SU-DHL-6 (cell line): ENCODE results near the gene BBLN.

ENCODE experiments used
- H2AFZ ChIP-seq: fragments of 200-600 bp; sonication (generic); 2 replicates; pipeline ENCODE4 v1.6.1; 2014; ENCODE audit warnings: low read depth, mild to moderate bottlenecking, moderate library complexity, mixed read lengths, antibody characterized with exemption, low read length; ENCODE audit not compliant: severe bottlenecking
- H3F3A ChIP-seq: fragments of 200-600 bp; shearing (Covaris generic); 2 replicates; pipeline ENCODE4 v1.6.0; 2016; ENCODE audit warnings: antibody characterized with exemption, mild to moderate bottlenecking; ENCODE audit not compliant: insufficient read depth
- H3K27ac ChIP-seq: fragments of 200-600 bp; sonication (generic); 2 replicates; pipeline ENCODE4 v1.5.1; 2016; ENCODE audit warnings: low read depth, mild to moderate bottlenecking, low read length, moderate library complexity, mixed read lengths
- H3K27me3 ChIP-seq: fragments of 200-600 bp; sonication (generic), shearing (Covaris generic); 2 replicates; pipeline ENCODE4 v1.6.0; 2014; ENCODE audit warnings: mild to moderate bottlenecking, low read length
- H3K36me3 ChIP-seq: fragments of 200-600 bp; sonication (generic); 2 replicates; pipeline ENCODE4 v1.6.1; 2014; ENCODE audit warnings: mild to moderate bottlenecking, low read length, mixed read lengths
- H3K4me2 ChIP-seq: fragments of 300-600, 200-600 bp; shearing (Covaris generic), sonication (generic); 2 replicates; pipeline ENCODE4 v1.6.0; 2014; ENCODE audit warnings: low read length, low read depth, mild to moderate bottlenecking; ENCODE audit not compliant: poor library complexity, severe bottlenecking
- H3K4me3 ChIP-seq: fragments of 200-600 bp; sonication (generic); 2 replicates; pipeline ENCODE4 v1.5.1; 2014; ENCODE audit warnings: antibody characterized with exemption, low read length, mild to moderate bottlenecking, mixed read lengths; ENCODE audit not compliant: insufficient read depth, poor library complexity, severe bottlenecking
- H3K79me2 ChIP-seq: fragments of 200-600 bp; sonication (generic); 2 replicates; pipeline ENCODE4 v1.6.1; 2014; ENCODE audit warnings: mild to moderate bottlenecking, low read length, moderate library complexity; ENCODE audit not compliant: insufficient read depth
- H3K9ac ChIP-seq: fragments of 200-600 bp; sonication (generic); 2 replicates; pipeline ENCODE4 v1.7.0; 2014; ENCODE audit warnings: mild to moderate bottlenecking, low read length
- H3K9me2 ChIP-seq: fragments of 200-600 bp; sonication (generic); replicated peaks from 2 replicates; pipeline ENCODE4 v1.6.1; 2014; ENCODE audit warnings: low read length; ENCODE audit not compliant: insufficient read depth
- H3K9me3 ChIP-seq: fragments of 200-600 bp; sonication (generic); 2 replicates; pipeline ENCODE4 v1.6.1; 2014; ENCODE audit warnings: low read length, mixed read lengths; ENCODE audit not compliant: insufficient read depth
- H4K20me1 ChIP-seq: fragments of 200-600 bp; sonication (generic); 2 replicates; pipeline ENCODE4 v1.6.1; 2014; ENCODE audit warnings: low read depth, mild to moderate bottlenecking, antibody characterized with exemption, low read length, moderate library complexity, mixed read lengths
- CTCF ChIP-seq: fragments of 200-600 bp; sonication (generic); IDR thresholded peaks from one replicate; pipeline ENCODE4 v1.5.1; 2017; ENCODE audit warnings: antibody characterized with exemption, mild to moderate bottlenecking, low read length, moderate library complexity; ENCODE audit not compliant: insufficient read depth, poor library complexity, severe bottlenecking
- EZH2phosphoT487 ChIP-seq: fragments of 200-600 bp; sonication (generic), shearing (Covaris generic); conservative IDR thresholded peaks from 2 replicates; pipeline ENCODE4 v1.6.1; 2018; ENCODE audit warnings: mild to moderate bottlenecking, antibody characterized with exemption, low read length, moderate library complexity, mixed read lengths

The BBLN gene

GRCh38 chr9:128120061-128120740 lies 39.9 kb upstream of the BBLN start:
- Histone ChIP-seq H4K20me1 (no peaks in the 10 kb centered on the region), H3K27me3 (no peaks in the 10 kb centered on the region), H3K36me3 (no peaks in the 10 kb centered on the region), H3K9me3 (no peaks in the 10 kb centered on the region), H2AFZ (no peak overlapping the region), H3K79me2 (no peaks in the 10 kb centered on the region), H3K9ac (no peak overlapping the region), H3K4me2 (no peak overlapping the region), H3F3A (no peaks in the 10 kb centered on the region), H3K4me3 (no peak overlapping the region), H3K9me2 (no peaks in the 10 kb centered on the region), H3K27ac (no peak overlapping the region)
- TF ChIP-seq CTCF = no peak
- TF ChIP-seq EZH2phosphoT487 = no peak

GRCh38 chr9:128120741-128121465 lies 39.2 kb upstream of the BBLN start:
- H2AFZ ChIP-seq = no peak overlapping the region
- H3F3A ChIP-seq = no peaks in the 10 kb centered on the region
- H3K36me3 ChIP-seq = no peaks in the 10 kb centered on the region
- H3K9ac ChIP-seq = no peak overlapping the region
- H3K27me3 ChIP-seq = no peaks in the 10 kb centered on the region
- no peaks in the 10 kb centered on the region for H4K20me1 ChIP-seq
- H3K9me3 ChIP-seq = no peaks in the 10 kb centered on the region
- H3K27ac ChIP-seq = no peak overlapping the region
- no peak for TF ChIP-seq EZH2phosphoT487
- no peak for TF ChIP-seq CTCF
- H3K4me2 ChIP-seq = no peak overlapping the region
- peaks cover 5% of the 10 kb centered on the region for H3K79me2 ChIP-seq
- no peaks in the 10 kb centered on the region for H3K9me2 ChIP-seq
- no peak overlapping the region for H3K4me3 ChIP-seq

- Histone ChIP-seq H3K9me2 (no peaks in the 10 kb centered on the region), H3K27ac (no peak overlapping the region), H3K9me3 (no peaks in the 10 kb centered on the region), H3K79me2 (peaks cover 10% of the 10 kb centered on the region), H2AFZ (no peak overlapping the region), H4K20me1 (no peaks in the 10 kb centered on the region; the same call in 1 of the 2 replicates), H3K27me3 (no peaks in the 10 kb centered on the region), H3K4me3 (no peak overlapping the region), H3K4me2 (no peak overlapping the region), H3K9ac (no peak overlapping the region), H3F3A (no peaks in the 10 kb centered on the region), H3K36me3 (no peaks in the 10 kb centered on the region)
- TF ChIP-seq EZH2phosphoT487 (no peak), CTCF (no peak)
Measured at GRCh38 chr9:128121466-128121810, 38.6 kb upstream of the BBLN start.
